Measurements from ENCODE around the gene KCNG2.

- no peak for TF ChIP-seq CTCF (conservative IDR thresholded peaks at IDR 0.05)
- no peak for TF ChIP-seq ZFX (IDR thresholded peaks at IDR 0.05)
These were observed 147.6 kb downstream of the KCNG2 start for GRCh38 chr18:79945118-79946042.
